SU-DHL-6 (cell line): ENCODE measurements around the gene ARHGAP8.

Experiments used
- EZH2phosphoT487 ChIP-seq: fragments of 200-600 bp; sonication (generic), shearing (Covaris generic); conservative IDR thresholded peaks from 2 replicates; pipeline ENCODE4 v1.6.1; 2018; ENCODE audit warnings: mild to moderate bottlenecking, antibody characterized with exemption, low read length, moderate library complexity, mixed read lengths
- TF ChIP-seq, protein P1 (sequence below): fragments of 200-600 bp; sonication (generic); IDR thresholded peaks from one replicate; pipeline ENCODE4 v1.5.1; 2017; ENCODE audit warnings: antibody characterized with exemption, mild to moderate bottlenecking, low read length, moderate library complexity; ENCODE audit not compliant: insufficient read depth, poor library complexity, severe bottlenecking

DNA sequence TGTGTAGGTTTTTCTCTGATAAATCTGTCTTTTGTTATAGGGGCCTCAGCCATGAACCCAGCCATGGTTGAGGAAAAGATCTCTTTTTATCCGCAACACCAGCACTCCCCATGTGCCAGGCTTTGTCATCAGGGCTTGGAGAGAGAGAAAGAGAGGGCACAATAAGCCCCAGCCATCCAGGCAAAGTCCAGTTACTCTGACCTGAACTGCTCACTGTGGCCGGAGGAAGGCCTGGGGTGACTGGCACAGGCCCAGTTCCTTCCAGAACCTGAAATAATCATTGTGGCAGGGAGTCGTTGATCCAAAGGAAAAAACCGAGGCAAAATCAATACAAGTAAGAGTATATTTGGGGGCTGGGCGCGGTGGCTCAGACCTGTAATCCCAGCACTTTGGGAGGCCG, 3.9 kb upstream of the ARHGAP8 start:
- TF ChIP-seq EZH2phosphoT487 = no peak
- TF ChIP-seq, protein P1, sequence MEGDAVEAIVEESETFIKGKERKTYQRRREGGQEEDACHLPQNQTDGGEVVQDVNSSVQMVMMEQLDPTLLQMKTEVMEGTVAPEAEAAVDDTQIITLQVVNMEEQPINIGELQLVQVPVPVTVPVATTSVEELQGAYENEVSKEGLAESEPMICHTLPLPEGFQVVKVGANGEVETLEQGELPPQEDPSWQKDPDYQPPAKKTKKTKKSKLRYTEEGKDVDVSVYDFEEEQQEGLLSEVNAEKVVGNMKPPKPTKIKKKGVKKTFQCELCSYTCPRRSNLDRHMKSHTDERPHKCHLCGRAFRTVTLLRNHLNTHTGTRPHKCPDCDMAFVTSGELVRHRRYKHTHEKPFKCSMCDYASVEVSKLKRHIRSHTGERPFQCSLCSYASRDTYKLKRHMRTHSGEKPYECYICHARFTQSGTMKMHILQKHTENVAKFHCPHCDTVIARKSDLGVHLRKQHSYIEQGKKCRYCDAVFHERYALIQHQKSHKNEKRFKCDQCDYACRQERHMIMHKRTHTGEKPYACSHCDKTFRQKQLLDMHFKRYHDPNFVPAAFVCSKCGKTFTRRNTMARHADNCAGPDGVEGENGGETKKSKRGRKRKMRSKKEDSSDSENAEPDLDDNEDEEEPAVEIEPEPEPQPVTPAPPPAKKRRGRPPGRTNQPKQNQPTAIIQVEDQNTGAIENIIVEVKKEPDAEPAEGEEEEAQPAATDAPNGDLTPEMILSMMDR = no peak
